ENCODE results near the gene ESRP2.

DNA sequence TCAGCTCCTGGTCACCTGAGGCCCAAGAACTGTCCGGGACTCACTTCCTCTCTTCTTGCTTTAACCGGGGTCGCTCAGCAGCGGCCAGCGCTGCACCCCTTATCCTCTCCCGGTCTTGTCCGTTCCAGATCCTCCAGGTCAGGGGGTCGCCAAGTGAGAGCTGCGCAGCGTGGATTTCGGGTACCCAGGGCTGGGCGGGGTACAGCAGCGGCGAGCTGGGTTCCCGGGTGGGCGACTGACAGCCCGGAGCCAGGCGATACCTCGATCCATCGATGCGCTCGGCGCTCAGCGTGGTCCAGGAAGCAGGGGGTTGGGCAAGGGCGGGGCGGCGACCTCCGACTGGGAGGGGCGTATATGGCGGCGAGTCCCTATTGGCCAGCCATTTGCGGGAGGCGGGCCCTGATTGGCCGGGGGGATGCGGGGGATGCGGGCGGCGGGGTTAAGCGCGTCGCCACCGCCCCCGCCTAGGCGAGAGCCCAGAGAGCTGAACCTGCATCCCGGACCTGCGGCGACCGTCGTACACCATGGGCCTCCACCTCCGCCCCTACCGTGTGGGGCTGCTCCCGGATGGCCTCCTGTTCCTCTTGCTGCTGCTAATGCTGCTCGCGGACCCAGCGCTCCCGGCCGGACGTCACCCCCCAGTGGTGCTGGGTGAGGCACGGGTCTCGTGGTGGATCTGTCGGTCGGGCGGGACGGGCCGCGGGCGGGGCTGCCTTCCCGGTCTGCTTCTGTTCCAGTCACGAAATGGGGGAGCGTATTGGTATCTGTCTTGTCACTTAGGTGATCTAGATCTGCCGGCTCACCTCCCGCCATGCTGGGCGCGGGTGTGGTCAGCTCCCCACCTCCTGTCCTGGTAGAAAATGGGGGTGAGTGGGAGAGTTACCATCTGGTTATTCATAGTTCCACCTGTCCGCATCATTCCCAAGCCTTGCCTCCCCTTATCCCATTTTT, 9.3 kb upstream of the ESRP2 start, which contains the start of gene PLA2G15:
- peak; percentile 35 for TF ChIP-seq POLR2A (IDR thresholded peaks at IDR 0.05; ENCODE audit: low read length)
- no peak for TF ChIP-seq GATA1 (IDR thresholded peaks at IDR 0.05; ENCODE audit: low read depth, low read length)
